GM12874 (cell line): ENCODE results near the gene SCN9A.

ENCODE experiments used
- CTCF ChIP-seq: IDR thresholded peaks from 2 replicates; pipeline ENCODE4 v1.5.1; 2011; ENCODE audit warnings: low read depth, mild to moderate bottlenecking, control low read depth, low read length, moderate library complexity; ENCODE audit not compliant: insufficient read depth

Gene SCN9A

GRCh38 chr2:166344286-166345113, 31.2 kb downstream of the SCN9A start:
- no peak for TF ChIP-seq CTCF

DNA sequence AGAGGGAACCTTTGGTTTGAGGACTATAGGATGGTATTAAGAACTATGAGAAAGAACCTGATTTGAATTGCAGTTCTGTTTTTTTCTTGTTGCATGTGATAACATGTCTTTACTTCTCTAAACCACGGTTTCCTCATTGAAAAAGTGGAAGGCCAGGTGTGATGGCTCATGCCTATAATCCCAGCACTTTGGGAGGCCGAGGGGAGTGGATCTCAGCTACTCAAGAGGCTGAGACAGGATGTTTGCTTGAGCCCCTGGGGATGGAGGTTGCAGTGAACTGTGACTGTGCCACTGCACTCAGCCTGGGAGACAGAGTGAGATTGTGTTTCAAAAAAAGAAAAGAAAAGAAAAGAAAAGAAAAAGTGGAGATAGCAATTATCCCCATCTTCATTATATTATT, 32.3 kb downstream of the SCN9A start:
- no peak for TF ChIP-seq CTCF

- TF ChIP-seq CTCF: no peak
These were observed 34.3 kb downstream of the SCN9A start for GRCh38 chr2:166341426-166341825.

DNA sequence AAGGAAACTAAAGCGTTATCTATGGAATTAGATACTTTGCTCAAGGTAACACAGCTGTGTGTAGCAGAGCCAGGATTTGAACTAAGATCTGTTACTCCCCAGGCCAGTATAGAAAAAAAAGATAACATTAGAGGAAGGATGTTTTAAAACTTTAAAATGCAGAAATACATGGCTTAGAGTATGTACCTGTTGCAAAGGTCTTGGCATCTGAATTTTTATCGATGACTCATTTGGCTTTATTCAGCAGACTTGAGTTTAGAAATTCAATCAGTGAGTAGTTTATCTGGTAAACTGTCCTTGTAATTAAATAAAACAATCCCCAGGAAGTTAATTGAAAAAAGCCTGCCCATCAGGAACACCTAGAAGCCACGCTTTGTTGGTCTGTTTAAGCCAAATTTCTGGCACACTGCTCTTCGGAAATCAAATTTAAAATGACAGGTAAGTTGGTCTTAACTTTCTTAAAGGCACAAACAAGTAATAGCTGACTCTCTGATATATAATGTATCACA, 36.9 kb downstream of the SCN9A start:
- TF ChIP-seq CTCF: no peak

DNA sequence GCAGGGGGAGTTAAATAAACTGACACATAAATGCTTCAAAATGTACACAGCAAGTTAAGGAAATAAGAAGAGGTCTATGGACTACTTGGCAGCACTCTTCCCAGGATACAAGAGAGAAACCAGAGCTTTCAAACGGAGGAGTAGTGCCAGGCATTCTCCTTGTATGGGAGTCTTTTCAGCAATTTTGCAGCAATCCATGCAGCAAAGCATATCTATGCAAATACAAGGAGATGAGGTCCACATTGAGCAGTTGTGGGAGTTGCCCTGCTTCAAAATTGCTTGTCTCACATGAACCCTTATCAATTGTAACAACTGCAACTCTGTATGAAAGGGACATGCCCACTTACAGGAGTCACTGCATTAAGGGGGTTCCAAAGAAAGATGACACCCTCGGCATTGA, 37.8 kb downstream of the SCN9A start:
- no peak for TF ChIP-seq CTCF

DNA sequence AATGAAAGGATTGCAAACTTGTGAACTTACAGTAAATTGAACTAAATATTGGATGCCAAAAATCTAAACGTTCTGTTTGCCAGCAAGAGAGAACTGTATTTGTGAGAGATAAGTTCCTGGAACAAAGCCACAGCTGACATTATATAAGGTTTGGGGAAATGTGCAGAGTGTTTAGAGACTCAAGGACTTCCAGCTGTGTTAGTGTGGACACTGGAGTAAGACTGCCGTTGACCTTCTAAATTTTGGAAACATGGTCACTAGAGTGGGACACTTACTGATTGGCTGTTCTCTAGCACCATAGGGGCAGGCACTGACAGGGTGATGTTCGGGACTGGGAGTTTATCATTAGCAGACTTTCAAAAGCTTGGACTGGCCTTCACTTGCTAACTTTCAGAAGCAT, 40.5 kb downstream of the SCN9A start:
- TF ChIP-seq CTCF: no peak

GRCh38 chr2:166334805-166335204, 40.9 kb downstream of the SCN9A start:
- TF ChIP-seq CTCF: no peak
